AG04449 (cell line): ENCODE measurements around the gene ARMS2.
A peak's percentile ranks its signal among the peaks of the same experiment; 100 is the strongest.

Source experiments
- CTCF ChIA-PET: fragments of 350-600 bp; formaldehyde crosslinking; extraction: SDS; loops from one replicate; lab custom pipeline; 2021; ENCODE audit warnings: antibody characterized with exemption; lab: Yijun Ruan, JAX
- POLR2A ChIA-PET: fragments of 400-600, 350-600 bp; formaldehyde crosslinking; extraction: SDS; loops from one replicate; lab custom pipeline; 2020; ENCODE audit warnings: antibody characterized with exemption, inconsistent platforms; lab: Yijun Ruan, JAX
- DNase-seq: peaks from one replicate; pipeline ENCODE4 v3.0.0-alpha.2; 2010; ENCODE audit warnings: low read depth, low spot score
- H3K4me3 ChIP-seq: 2 replicates; pipeline ENCODE4 v1.5.1; 2011; ENCODE audit warnings: low read depth, mild to moderate bottlenecking, control low read depth, low read length
- CTCF ChIP-seq: IDR thresholded peaks from one replicate; pipeline ENCODE4 v1.5.1; 2011; ENCODE audit warnings: mild to moderate bottlenecking, moderate library complexity, low read length, control low read depth, inconsistent platforms; ENCODE audit not compliant: insufficient read depth; ENCODE audit errors: missing control alignments

ARMS2 gene

DNA sequence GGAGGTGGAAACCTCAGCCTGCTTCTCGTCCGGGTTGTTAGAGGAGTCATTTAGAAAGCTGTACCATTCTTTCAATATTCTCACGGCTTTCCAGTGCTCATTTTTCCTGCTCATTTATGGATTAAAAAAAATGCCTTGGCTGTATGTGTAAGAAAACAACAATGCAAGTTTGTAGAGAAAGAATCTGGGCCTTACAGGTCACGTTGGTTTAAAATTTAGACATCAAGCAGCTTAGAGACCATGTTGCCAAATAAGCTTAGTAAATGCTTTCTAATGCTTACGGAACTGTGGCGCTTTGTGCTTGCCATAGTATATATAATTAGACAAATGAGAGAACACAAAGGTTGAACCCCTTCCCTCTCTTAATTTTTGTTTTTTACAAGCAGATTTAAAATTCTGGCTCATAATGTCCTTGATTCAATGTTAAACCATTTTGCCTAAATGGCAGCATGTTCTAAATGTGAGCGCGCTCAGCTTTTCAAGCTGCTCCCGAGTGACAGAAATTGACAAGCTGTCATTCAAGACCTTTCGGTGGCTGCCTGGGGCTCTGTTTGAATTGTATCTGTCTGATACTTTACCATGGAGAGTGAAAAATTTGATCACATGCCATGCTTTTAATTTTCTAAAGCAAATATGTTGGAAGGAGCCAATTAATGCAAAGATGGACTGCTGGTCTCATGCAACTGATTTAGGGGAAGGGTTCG is 1.1 kb downstream of the ARMS2 start:
- H3K4me3 ChIP-seq = no peak overlapping the region
- no peak for TF ChIP-seq CTCF
- CTCF ChIA-PET = interaction anchor here (0.9 to 3.6 kb wide), 4 partner anchors 20 to 156 kb away, joined by 3 to 26 read pairs (median 6); no protein-coding TSS in a partner anchor
- DNase-seq = no peak
- POLR2A ChIA-PET = no interaction called here

GRCh38 chr10:122457934-122458333 is 3.5 kb downstream of the ARMS2 start:
- POLR2A ChIA-PET = no interaction called here
- H3K4me3 ChIP-seq = no peak overlapping the region
- no peak for DNase-seq
- CTCF ChIA-PET = interaction anchor here (1.0 to 1.8 kb wide), 2 partner anchors 107 to 159 kb away, joined by 5 to 7 read pairs; no protein-coding TSS in a partner anchor
- TF ChIP-seq CTCF = no peak

GRCh38 chr10:122458693-122459092 is 4.2 kb downstream of the ARMS2 start:
- CTCF ChIA-PET = interaction anchor here (0.6 kb wide), 1 partner anchor 115 kb away, joined by 3 read pairs; no protein-coding TSS in a partner anchor
- POLR2A ChIA-PET = no interaction called here
- no peak for TF ChIP-seq CTCF

GRCh38 chr10:122459561-122460273 is 5.3 kb downstream of the ARMS2 start:
- H3K4me3 ChIP-seq = no peak overlapping the region; the same call in 1 of the 2 replicates
- no peak for TF ChIP-seq CTCF
- ChIA-PET POLR2A (interaction anchor here (0.6 kb wide), 1 partner anchor 13 kb away, joined by 3 read pairs; no protein-coding TSS in a partner anchor), CTCF (interaction anchor here (0.5 to 3.0 kb wide), 4 partner anchors 18 to 559 kb away, joined by 3 to 18 read pairs (median 4); no protein-coding TSS in a partner anchor)
- peak; percentile 38 for DNase-seq

More at GRCh38 chr10:122458693-122459092, 4.2 kb downstream of the ARMS2 start:
- H3K4me3 ChIP-seq = no peak overlapping the region
- no peak for DNase-seq

- POLR2A ChIA-PET = interaction anchor here (0.6 kb wide), 1 partner anchor 8 kb away, joined by 6 read pairs; no protein-coding TSS in a partner anchor
- no peak for DNase-seq
- CTCF ChIA-PET = interaction anchor here (0.8 to 3.0 kb wide), 4 partner anchors 11 to 181 kb away, joined by 3 to 18 read pairs (median 4); no protein-coding TSS in a partner anchor
- H3K4me3 ChIP-seq = peak overlapping the region; percentile 75
- no peak for TF ChIP-seq CTCF
Measured at GRCh38 chr10:122460891-122461293, 6.4 kb downstream of the ARMS2 start.
